Stimulated activated CD4-positive, alpha-beta T cell treated with anti-CD3 and anti-CD28 coated beads, Interleukin-1b, Interleukin-23, amount 100 ng/mL, for 24 hours (primary cell): ENCODE results near the gene RPLP2.

Source experiments
- DNase-seq, 4 experiments: peaks; one replicate each; pipeline ENCODE4 v3.0.0-alpha.2; 2020; ENCODE audit warnings: low read depth in 4 of 4, low spot score in 1 of 4

RPLP2 gene

DNA sequence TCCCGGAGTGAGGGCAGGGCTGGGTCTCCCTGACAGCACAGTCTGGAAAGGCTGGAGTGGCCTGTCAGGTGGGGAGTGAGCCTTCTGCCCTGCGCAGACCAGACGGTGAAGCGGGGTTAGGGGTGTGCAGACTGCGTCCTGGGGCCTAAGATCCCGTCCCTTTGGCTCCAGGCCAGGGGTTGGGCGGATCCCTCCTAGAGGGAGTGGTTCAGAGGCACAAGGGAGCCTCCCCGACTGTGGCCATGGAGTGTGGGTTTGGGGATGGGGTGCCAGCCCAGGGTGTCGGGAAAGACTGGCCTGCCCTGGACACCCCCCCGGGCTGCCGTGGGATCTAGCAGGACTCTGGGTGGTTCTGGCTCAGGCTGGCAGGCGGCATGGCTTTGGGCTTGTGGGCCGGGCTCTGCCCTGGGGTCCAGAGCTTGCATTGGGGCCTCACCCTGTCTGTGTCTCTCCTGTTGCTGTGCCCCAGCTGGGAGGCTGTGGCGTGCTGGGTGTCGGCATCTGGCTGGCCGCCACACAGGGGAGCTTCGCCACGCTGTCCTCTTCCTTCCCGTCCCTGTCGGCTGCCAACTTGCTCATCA, 52.4 kb downstream of the RPLP2 start:
- DNase-seq = no peak
